ENCODE results near the gene G0S2. TPM values are rescaled to one million over a fixed set of nuclear protein-coding genes. Genes with fewer than 3 reads are reported as not detected.
A peak's percentile ranks its signal among the peaks of the same experiment; 100 is the strongest.

Gene G0S2
- total and polyA plus RNA-seq, 9 of the 15 experiments (the other 6 are each of a cell fraction or from before 2014, with no cell fraction given) = 0.18 to 65.6 (median 11.4) TPM

DNA sequence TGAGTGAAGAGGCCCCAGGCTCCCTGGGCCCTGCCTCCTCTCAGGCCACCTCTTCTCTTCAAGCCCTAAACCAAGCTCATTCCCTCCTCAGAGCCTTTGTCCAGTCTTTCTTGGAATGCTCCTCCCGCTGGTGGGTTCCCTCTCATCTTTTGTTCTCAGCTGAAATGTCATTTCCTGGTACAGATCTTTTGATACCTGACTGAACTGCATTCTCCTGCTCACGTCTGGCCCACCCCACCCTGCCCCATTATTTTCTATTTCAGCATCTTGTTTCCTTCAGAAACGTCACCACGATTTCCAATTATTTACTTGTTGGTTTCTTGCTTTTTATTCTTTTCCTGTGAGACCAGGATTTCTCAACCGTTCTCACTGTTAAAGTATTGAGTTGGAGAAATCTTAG, 39.4 kb upstream of the G0S2 start:
- ATAC-seq (no peak), DNase-seq (ENCODE audit: extremely low read depth in 1 of 4, low spot score in 3 of 4) (no peak), FAIRE-seq (no peak)
- Histone ChIP-seq H3K9me3 (replicated peaks; ENCODE audit: control insufficient read depth, insufficient read depth, low read depth, low read length) (no peaks in the 10 kb centered on the region), H3K4me1 (replicated peaks in 1 of 2; ENCODE audit: control insufficient read depth in 2 of 2, insufficient read depth in 2 of 2, low read length in 2 of 2) (peaks cover 0 to 5% of the 10 kb centered on the region in 2 experiments; a peak in 2 of 5 replicates), H3K79me2 (ENCODE audit: control insufficient read depth, insufficient read depth, low read length) (no peaks in the 10 kb centered on the region), H3K27me3 (ENCODE audit: control insufficient read depth in 2 of 2, insufficient read depth in 2 of 2, low read length in 2 of 2) (peaks cover 0 to 10% of the 10 kb centered on the region in 2 experiments; a peak in 3 of 5 replicates), H2AFZ (ENCODE audit: low read depth, low read length) (no peak overlapping the region), H3K36me3 (ENCODE audit: control insufficient read depth, insufficient read depth, low read length) (no peaks in the 10 kb centered on the region), H3K27ac (ENCODE audit: extremely low read depth, low read depth, low read length) (no peak overlapping the region), H3K4me3 (no peak overlapping the region), H3K4me2 (ENCODE audit: insufficient read depth, low read length) (no peak overlapping the region), H3K9me1 (ENCODE audit: control insufficient read depth, insufficient read depth, low read length) (no peaks in the 10 kb centered on the region), H4K20me1 (replicated peaks; ENCODE audit: control insufficient read depth, insufficient read depth, low read length) (no peaks in the 10 kb centered on the region), H3K9ac (ENCODE audit: insufficient read depth in 1 of 2, low read depth in 2 of 2, low read length in 2 of 2) (no peak overlapping the region)
- ChIA-PET CTCF (ENCODE audit: low intra/inter-chr PET ratio) (no interaction called here), POLR2A (no interaction called here)
- no TSS peak for BruUV-seq (replicated peaks)
- intact Hi-C loops (cut with micrococcal nuclease) (no loop called here), in situ Hi-C loops (cut with MboI) (loop anchor here (5.0 kb wide), 1 partner anchor 51 kb away; no protein-coding TSS in a partner anchor)
- 2% methylated on average over 5 of the region's 5 CpGs for WGBS (ENCODE audit: insufficient coverage, low coverage, missing lambda C conversion rate)
- TF ChIP-seq ZNF134 (CRISPR knock-in tag; conservative IDR thresholded peaks at IDR 0.05) = peak; percentile 97
- TF ChIP-seq, protein P1, sequence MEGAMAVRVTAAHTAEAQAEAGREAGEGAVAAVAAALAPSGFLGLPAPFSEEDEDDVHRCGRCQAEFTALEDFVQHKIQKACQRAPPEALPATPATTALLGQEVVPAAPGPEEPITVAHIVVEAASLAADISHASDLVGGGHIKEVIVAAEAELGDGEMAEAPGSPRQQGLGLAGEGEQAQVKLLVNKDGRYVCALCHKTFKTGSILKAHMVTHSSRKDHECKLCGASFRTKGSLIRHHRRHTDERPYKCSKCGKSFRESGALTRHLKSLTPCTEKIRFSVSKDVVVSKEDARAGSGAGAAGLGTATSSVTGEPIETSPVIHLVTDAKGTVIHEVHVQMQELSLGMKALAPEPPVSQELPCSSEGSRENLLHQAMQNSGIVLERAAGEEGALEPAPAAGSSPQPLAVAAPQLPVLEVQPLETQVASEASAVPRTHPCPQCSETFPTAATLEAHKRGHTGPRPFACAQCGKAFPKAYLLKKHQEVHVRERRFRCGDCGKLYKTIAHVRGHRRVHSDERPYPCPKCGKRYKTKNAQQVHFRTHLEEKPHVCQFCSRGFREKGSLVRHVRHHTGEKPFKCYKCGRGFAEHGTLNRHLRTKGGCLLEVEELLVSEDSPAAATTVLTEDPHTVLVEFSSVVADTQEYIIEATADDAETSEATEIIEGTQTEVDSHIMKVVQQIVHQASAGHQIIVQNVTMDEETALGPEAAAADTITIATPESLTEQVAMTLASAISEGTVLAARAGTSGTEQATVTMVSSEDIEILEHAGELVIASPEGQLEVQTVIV (CRISPR knock-in tag; IDR thresholded peaks at IDR 0.05; ENCODE audit: borderline replicate concordance) = no peak

DNA sequence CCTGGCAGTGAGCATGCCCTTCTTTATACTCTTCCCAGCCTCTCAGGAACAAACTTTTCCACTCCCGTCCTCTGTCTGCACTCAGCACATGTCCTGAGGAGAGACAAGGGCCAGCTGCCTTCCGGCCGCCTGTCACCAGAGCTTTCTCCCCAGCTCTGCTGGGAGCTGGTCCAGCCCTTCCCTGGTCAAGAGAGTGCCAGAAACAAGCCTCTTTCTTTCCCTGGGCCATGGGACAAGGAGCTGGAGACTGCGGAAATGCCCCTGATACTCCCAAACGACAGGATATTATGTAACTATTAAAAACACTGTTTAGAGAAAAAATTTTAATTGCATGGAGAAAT, 33.4 kb upstream of the G0S2 start:
- ATAC-seq (peak; percentile 22), DNase-seq (ENCODE audit: extremely low read depth in 1 of 4, low spot score in 3 of 4) (peak in 1 of 4 experiments; percentile 34), FAIRE-seq (no peak)
- no peak overlapping the region for H3K4me3 ChIP-seq
- WGBS (ENCODE audit: insufficient coverage, low coverage, missing lambda C conversion rate) = 47% methylated on average over 5 of the region's 5 CpGs
- in situ Hi-C loops (cut with MboI) (no loop called here), intact Hi-C loops (cut with micrococcal nuclease) (no loop called here)
- peaks cover 27 to 49% of the 10 kb centered on the region in 2 experiments for H3K4me1 ChIP-seq (replicated peaks in 1 of 2; ENCODE audit: control insufficient read depth in 2 of 2, insufficient read depth in 2 of 2, low read length in 2 of 2)
- ChIA-PET CTCF (ENCODE audit: low intra/inter-chr PET ratio) (no interaction called here), POLR2A (interaction anchor here (0.6 to 2.7 kb wide), 6 partner anchors 8 to 89 kb away, joined by 3 to 15 read pairs (median 4); partner anchors contain the start of genes G0S2 and LAMB3)
- no peaks in the 10 kb centered on the region for H3K9me3 ChIP-seq (replicated peaks; ENCODE audit: control insufficient read depth, insufficient read depth, low read depth, low read length)
- H3K27me3 ChIP-seq (ENCODE audit: control insufficient read depth in 2 of 2, insufficient read depth in 2 of 2, low read length in 2 of 2) = no peaks in the 10 kb centered on the region
- no TSS peak for BruUV-seq (replicated peaks)
- H3K36me3 ChIP-seq (ENCODE audit: control insufficient read depth, insufficient read depth, low read length) = no peaks in the 10 kb centered on the region
- no peaks in the 10 kb centered on the region for H3K9me1 ChIP-seq (ENCODE audit: control insufficient read depth, insufficient read depth, low read length)
- H2AFZ ChIP-seq (ENCODE audit: low read depth, low read length) = peak overlapping the region; percentile 78
- peak overlapping the region; percentile 27 to 76; a peak in 2 of 4 replicates for H3K9ac ChIP-seq (ENCODE audit: insufficient read depth in 1 of 2, low read depth in 2 of 2, low read length in 2 of 2)
- H3K27ac ChIP-seq (ENCODE audit: extremely low read depth, low read depth, low read length) = peak overlapping the region; percentile 1; the same call in 1 of the 3 replicates
- peak overlapping the region; percentile 52 for H3K4me2 ChIP-seq (ENCODE audit: insufficient read depth, low read length)
- no peaks in the 10 kb centered on the region for H4K20me1 ChIP-seq (replicated peaks; ENCODE audit: control insufficient read depth, insufficient read depth, low read length)
- peak; percentile 2 for TF ChIP-seq MEIS2 (IDR thresholded peaks at IDR 0.05; ENCODE audit: partially characterized antibody)
- 0 out of 2 replicates have a peak, but pooled peaks have one; percentile 2 for TF ChIP-seq ARID1B (IDR thresholded peaks at IDR 0.05)
- no peak for TF ChIP-seq SIN3A (IDR thresholded peaks at IDR 0.05; ENCODE audit: borderline replicate concordance in 2 of 2, control insufficient read depth in 1 of 2, low read depth in 2 of 2, low read length in 2 of 2)
- TF ChIP-seq, protein P2, sequence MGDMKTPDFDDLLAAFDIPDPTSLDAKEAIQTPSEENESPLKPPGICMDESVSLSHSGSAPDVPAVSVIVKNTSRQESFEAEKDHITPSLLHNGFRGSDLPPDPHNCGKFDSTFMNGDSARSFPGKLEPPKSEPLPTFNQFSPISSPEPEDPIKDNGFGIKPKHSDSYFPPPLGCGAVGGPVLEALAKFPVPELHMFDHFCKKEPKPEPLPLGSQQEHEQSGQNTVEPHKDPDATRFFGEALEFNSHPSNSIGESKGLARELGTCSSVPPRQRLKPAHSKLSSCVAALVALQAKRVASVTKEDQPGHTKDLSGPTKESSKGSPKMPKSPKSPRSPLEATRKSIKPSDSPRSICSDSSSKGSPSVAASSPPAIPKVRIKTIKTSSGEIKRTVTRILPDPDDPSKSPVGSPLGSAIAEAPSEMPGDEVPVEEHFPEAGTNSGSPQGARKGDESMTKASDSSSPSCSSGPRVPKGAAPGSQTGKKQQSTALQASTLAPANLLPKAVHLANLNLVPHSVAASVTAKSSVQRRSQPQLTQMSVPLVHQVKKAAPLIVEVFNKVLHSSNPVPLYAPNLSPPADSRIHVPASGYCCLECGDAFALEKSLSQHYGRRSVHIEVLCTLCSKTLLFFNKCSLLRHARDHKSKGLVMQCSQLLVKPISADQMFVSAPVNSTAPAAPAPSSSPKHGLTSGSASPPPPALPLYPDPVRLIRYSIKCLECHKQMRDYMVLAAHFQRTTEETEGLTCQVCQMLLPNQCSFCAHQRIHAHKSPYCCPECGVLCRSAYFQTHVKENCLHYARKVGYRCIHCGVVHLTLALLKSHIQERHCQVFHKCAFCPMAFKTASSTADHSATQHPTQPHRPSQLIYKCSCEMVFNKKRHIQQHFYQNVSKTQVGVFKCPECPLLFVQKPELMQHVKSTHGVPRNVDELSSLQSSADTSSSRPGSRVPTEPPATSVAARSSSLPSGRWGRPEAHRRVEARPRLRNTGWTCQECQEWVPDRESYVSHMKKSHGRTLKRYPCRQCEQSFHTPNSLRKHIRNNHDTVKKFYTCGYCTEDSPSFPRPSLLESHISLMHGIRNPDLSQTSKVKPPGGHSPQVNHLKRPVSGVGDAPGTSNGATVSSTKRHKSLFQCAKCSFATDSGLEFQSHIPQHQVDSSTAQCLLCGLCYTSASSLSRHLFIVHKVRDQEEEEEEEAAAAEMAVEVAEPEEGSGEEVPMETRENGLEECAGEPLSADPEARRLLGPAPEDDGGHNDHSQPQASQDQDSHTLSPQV (IDR thresholded peaks at IDR 0.05) = 0 out of 2 replicates have a peak, but pooled peaks have one; percentile 39
- no peak for TF ChIP-seq IRF2 (CRISPR knock-in tag; IDR thresholded peaks at IDR 0.05)
- TF ChIP-seq HMGN3 (IDR thresholded peaks at IDR 0.05; ENCODE audit: borderline replicate concordance, extremely low read depth, insufficient read length, low read depth, low read length) = no peak
- no peaks in the 10 kb centered on the region for H3K79me2 ChIP-seq (ENCODE audit: control insufficient read depth, insufficient read depth, low read length)

Measured in K562 (cell line).